Transverse colon (tissue), 4 donors: ENCODE data around the gene TBCK.

Experiments used
- CTCF ChIP-seq, 5 experiments: fragments of 200-600 bp in 3 of 5; fragments of 450-650 bp in 2 of 5; sonication (generic) in 3 of 5; IDR thresholded peaks; 1 replicate in 2 of 5; 2 replicates in 3 of 5; pipeline ENCODE4 v1.5.1; 2016 to 2017; ENCODE audit warnings: antibody characterized with exemption in 5 of 5, inconsistent platforms in 3 of 5, mild to moderate bottlenecking in 2 of 5, moderate library complexity in 1 of 5
- POLR2AphosphoS5 ChIP-seq, 3 donors: sonication (generic); formaldehyde crosslinking; IDR thresholded peaks; one replicate each; pipeline ENCODE4 v1.6.1; 2016; ENCODE audit warnings: antibody characterized with exemption in 3 of 3

GRCh38 chr4:106083065-106083464 is 232.9 kb downstream of the TBCK start:
- TF ChIP-seq CTCF (IDR thresholded peaks at IDR 0.05): no peak
- no peak for TF ChIP-seq POLR2AphosphoS5 (IDR thresholded peaks at IDR 0.05)
